Ishikawa (cell line): ENCODE measurements around the gene IQCH.

Experiments used
- CEBPB ChIP-seq: IDR thresholded peaks from 2 replicates; pipeline ENCODE4 v1.6.1; 2012
- TAF1 ChIP-seq: IDR thresholded peaks from 2 replicates; pipeline ENCODE4 v1.6.1; 2012; ENCODE audit warnings: low read depth, mild to moderate bottlenecking
- TF ChIP-seq, protein P1 (sequence below): IDR thresholded peaks from 2 replicates; pipeline ENCODE4 v1.6.1; 2012

DNA sequence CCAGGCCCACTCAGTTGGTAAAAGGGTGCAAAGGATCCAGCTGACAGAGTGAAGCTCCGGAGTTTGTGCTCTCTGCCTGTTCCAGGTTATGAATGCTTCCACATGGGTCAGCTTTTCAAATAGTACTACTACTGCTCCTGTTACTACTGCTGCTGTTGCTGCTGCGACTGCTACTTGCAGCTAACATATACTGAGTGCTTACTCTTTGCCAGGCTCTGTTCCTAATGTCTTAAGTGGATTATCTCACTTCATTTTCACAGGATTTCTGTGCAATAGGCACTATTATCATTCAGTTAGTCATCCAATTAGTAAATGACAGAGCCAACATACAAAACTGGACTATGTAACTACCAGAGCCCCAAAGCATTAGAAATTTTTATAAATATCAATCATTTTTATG, 106.5 kb downstream of the IQCH start:
- TF ChIP-seq CEBPB (no peak), TAF1 (no peak)
- TF ChIP-seq, protein P1, sequence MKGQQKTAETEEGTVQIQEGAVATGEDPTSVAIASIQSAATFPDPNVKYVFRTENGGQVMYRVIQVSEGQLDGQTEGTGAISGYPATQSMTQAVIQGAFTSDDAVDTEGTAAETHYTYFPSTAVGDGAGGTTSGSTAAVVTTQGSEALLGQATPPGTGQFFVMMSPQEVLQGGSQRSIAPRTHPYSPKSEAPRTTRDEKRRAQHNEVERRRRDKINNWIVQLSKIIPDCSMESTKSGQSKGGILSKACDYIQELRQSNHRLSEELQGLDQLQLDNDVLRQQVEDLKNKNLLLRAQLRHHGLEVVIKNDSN, result no peak
